HG03558 (cell line): ENCODE measurements around the gene FGGY.
"Not testable (repeated sequence)": the region's sequence is repeated elsewhere in the genome, so short reads cannot be mapped to it uniquely, and the experiment has no call there.

Experiments
- ATAC-seq: cut with Tn5 transposase; IDR thresholded peaks from one replicate; pipeline ENCODE4 v1.9.1; 2021; ENCODE audit warnings: moderate number of reproducible peaks; ENCODE audit not compliant: unreplicated experiment; ENCODE audit errors: extremely low read depth

The FGGY gene

DNA sequence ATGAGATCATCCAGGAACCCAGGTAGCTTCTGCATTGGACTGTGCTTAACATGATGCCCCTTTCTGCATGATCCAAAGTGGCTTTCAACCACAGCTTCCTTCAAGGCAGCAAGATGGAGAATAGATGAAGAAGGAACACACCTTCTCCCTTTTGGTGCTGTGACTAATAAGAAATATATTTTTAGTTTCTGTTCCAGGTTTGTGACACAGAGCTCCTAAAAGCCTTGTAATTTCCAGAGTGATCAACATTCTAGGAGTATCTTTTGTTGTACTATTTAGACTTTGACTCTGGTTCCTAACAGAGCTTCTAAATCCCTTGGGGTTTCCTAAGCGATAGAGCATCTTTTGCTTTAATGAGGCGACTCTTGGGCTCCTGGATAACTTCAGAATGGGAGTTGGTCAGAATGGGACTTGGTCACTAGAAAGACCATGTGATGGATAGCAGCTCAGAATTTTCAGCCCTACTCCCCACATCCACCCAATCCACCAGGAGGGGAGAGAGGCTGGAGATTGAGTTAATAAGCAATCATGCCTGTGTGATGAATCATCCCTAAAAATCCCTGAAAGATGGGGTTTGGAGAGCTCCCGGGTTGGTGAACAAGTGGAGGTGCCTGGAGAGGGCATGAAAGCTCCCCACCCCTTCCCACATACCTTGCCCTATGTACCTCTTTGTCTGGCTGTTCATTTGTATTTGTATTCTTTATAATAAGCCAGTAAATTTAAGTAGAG, 134.8 kb downstream of the FGGY start:
- ATAC-seq = no peak

DNA sequence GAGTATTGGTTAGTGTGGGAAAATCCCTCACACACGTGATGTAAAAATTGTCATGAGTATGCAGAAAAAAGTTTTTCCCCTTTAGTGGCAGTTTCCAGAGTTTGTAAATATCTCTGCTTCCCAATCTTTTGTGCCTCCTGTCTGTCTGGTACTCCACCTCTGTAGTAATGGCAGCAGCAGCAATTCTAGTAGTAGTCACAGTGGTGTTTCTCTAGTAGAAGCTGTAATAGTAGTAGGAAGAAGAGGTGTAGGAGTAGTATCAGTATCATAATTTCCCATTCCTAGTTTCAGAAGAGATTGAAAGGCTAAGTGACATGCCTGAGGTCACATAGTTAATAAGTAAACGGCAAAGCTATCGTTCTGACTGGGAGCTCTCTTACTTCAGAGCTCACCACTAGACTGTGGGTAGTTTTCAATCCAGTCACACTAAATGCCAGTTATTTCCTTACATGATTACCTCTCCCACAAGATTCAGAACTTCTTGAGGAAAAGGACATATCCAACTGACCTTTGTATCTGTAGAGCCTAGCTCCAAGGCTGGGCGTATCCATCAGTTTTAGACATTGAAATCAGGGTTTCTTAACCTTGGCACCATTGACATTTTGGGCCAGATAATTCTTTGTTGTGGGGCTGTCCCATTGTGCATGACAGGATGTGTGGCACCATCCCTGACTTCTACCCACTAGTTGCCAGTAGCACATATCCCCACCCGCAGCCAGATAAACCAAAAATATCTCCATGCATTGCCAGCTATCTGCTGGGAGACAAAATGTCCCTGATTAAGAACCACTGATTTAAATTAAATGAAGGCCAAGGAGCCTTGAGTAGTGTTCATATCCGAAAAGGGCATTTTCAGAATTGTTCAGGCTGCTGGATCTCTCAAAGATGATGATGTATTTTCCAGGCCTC, 135.9 kb downstream of the FGGY start:
- peak; percentile 93 for ATAC-seq

DNA sequence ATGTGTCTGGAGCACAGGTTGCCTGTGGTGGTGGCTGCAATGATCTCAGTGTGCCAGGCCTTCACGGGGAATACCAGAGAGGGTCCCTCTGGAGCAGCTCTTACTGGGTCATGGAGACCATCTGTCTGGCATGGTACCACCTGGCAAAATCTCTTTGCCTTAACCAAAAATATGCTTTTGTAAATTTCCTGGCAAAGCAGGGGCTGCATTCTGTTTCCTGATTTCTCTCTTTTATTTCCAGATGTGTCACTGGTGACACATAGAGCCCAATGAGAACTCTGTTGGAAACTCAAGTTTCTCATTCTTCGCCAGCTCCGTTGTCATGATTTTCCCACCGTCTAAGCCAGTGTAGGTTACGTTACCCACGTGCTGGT, 136.5 kb downstream of the FGGY start:
- no peak for ATAC-seq

DNA sequence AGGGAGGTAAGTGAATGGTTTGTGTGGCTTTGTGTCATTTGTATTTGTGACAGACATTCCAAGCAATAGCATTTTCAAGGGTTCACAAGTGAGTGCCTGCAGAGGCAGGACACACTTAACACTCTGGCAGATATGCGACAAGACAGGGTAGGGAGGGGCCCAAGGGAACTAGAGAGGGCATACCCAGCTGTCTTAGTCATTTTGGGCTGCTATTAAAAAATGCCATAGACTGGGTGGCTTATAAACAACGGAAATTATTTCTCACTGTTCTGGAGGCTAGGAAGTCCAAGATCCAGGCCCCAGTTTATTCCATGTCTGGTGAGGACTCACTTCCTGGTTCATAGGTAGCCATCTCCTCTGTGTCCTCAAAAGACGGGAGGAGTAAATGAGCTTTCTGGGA, 137.4 kb downstream of the FGGY start:
- no peak for ATAC-seq

DNA sequence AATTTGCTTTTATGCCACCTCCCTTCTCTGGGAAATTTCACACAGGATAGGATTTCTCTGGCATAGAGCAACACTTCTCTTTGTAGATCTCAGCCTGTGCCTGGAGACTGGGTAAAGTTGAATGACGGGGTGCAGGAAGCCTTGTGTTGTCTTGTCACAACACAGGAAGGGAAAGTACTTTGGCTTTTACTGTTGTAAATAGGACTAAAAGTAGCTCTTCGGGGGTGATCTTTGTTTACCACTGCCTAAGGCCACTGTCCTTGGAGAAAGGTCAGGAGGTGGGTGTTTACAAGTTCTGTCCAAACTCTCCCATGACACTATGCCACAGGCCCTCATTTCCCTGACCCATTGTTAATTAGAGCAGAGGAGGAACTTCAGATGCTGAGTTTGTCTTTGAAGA, 139.7 kb downstream of the FGGY start:
- no peak for ATAC-seq

DNA sequence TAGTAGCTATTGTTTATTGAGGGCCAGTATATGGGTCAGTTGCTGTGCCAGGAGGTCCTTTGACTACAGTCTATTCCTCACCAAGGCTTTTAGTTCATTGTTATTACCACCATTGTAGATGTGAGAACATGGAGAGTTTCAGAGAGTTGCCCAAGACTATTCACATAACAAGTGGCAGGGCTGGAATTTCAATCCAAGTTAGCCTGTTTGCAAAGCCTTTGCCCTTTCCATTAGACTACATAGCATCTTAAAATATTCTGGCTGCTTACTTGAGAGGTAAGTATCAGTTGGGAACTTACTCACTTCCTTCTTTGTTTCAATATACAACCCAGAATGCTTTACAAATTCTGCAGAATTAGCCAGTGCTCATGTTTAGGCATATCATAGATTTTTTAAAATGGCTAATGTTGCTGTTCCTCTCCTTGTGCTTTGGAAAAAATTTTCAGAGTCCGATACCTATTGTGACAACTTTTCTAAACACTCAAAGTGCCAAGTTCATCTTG, 141.2 kb downstream of the FGGY start:
- no peak for ATAC-seq

DNA sequence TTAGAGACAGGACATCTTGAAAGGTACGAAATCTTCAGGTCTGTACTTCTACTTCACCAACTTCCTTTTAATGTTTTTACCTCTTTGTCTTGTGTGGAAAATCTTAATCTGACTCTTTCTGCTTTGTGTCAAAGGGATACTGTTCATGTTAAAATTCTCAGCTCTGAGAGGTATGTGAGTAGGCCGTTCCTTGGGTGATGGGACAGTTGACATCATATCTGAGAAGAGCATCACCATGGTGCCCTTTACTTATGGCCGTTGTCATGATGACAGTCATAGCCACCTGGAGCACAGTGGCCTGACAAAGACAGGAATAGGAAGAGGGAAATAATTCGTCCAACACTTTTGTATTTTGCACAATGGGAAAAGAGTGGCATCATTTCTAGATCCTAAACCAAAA, 145.6 kb downstream of the FGGY start:
- no peak for ATAC-seq

DNA sequence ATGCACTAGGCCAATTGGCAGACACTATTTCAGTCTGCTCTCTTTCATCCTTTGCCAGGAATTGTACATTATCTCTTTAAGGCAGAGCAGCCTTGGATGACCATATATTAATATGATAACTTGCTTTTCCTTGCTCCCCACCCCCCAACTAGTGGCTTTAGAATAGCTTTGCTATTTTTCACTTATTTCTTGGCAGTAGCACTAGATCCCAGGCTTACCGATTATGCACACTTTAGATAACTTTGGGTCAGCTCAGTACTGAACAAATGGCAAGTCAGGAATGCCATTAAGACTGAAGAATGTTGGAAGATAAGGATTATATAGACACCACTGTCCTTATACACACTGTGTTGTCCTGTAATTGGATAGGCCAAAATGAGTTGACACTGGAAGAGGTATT, 146.4 kb downstream of the FGGY start:
- no peak for ATAC-seq

DNA sequence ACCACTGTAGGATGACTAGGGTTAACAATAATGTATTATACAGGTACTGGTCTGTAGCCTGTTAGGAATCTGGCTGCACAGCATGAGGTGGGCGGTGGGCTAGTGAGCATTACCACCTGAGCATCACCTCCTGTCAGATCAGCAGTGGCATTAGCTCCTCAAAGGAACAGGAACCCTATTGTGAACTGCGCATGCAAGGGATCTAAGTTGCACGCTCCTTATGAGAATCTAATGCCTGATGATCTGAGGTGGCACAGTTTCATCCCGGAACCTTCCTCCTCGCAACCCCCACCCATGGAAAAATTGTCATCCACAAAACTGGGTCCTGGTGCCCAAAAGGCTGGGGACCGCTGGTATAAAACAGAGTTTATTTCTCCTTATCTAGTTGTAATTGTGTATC, 147.6 kb downstream of the FGGY start:
- ATAC-seq = no peak

DNA sequence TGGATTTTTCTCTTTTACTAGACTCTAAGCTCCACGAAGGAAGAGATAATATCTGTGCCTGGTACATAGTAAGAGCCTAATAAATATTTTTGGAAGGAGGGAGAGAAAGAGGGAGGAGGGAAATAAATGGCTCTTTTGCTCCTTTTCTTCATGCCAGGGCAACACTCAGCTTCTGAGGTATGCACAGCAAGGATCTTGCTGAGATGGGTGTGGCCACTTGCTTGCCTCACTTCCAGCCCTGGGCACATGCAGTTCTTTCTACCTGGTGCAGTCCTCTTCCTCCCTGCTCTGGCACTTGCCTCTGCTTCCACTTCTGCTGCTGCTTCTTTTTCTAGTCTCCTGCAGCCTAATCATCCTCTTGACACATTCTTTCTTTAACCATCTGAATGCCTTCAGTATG, 148.1 kb downstream of the FGGY start:
- no peak for ATAC-seq

DNA sequence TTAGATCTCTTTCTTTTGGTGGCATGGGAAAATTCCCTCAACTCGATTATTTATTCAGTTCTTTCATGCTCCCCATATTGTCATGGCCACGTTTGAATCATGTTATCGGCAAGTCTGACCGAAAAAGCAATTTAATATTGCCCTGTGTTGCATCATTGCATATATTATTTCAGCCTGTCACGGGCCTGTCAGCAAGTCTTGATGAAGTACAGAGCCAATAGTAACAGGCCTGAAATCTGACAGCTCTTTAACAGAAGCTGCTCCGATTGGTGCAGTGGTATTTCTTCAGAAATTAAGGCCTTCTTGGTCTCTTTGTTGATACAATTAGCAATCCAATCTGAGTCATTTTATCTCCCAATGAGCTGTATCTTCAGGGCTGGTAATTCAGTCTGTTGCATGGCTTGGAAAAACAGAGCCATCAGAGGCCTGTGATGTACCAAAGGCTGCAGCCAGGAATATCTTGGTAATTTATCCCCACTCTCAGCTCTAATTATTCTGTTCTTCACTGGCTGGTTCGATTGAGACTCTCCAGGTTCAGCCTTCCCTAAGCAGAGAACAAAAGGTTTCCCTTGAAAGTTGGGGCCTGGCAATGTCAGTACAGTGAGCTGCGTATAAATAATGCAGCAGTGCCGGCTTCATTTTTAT, 149.5 kb downstream of the FGGY start:
- ATAC-seq = no peak

DNA sequence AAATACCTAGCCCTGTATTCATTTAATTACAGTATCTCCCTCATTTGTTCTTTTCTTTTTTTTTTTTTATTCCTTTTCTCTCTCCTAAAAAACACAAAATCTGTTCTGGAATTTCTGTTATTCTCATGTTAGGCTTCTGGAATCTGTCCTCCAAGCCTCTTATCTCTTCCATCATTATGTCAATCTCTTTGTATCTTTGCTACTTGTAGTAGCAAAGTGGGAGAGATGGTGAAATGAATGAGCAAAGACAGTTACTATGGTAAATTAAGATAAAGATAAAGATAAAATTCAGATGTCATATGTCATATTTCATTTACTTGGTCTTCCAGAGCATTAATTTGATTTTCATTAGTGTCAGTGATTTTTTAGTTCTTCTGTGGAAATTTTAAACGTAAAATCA, 155.1 kb downstream of the FGGY start:
- no peak for ATAC-seq

DNA sequence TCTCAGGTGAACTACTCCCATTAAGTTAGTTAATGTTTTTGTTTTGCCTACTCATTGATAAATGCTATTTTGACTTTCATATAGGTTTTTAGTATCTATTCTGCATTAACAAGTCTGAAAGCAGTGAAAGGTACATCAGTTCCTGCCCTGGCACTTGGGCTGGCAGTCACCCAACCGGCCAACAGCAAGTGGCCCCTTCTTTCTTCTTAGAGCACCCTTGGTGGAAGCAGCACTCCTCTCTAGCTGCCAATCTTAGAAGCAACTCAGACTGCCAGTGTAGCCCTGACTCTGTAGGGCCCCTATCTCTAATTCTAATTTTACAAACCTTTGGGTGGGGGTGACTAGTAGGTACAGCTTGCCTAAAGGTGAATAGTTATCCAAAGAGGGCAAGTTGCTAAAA, 155.7 kb downstream of the FGGY start:
- no peak for ATAC-seq

DNA sequence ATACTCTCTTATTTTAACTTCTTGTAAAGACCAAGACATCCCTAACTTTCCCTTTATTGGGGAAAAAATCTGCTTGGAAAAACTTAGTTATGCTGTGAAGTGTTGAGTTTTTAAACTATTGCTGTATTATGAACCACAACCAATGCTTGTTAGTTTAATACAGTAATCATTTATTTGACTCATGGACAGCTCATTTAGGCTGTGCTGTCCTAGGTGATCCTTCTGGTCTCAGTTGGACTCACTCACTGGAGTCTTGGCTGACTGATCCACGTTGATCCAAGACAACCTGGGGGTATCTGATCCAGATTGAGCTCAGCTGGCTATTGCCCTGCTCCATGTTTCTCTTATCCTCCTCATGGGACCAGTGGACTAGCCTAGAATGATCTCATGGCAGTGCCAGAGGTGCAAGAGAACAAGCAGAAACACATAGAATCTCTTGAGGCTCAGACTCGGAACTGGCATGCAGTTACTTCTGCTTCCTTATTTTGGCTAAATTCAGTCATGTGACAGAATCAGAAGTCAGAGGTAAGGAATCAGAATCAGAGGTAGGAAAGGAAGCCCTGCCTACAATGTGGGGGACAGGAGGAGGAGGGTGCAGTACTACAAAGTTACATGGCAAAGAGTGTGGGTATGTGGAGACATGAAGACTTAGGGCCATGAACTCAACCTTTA, 156.5 kb downstream of the FGGY start:
- ATAC-seq = no peak

DNA sequence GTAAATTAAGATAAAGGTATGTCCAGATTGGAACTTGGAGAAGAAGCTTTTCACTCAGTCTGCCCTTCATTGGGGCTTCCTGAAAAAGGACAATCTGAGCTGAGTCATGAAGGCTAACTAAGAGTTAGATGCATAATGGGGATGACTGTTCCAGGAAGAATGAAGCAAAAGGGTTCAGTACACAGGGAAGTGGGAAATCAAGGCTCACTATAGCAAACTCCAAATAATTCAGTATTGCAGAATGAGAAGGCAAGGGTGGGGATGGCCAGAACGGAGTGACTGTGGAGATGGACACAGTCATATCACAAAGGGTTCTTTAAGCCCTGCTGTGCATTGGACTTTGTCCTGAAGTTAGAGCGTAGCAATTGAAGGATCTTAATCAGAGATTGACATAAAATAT, 158.3 kb downstream of the FGGY start:
- ATAC-seq = no peak

DNA sequence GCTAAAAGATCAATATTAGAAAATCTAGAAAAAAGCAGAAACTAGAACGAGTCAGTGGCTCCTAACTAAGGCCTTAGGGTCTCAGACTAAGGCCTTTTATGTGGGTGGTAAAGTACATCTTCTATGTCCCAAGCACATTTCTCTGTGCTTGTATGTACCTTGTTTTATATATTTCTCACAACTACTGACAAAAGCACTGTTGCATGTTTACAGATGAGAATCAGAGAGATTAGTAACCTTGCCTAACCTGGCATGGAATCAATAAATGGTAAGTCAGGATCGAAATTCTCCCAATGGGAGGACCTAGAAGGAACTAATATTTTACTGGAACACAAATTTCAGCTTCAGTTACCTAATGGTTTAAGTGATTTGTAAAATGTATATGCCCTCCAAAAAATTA, 160.9 kb downstream of the FGGY start:
- no peak for ATAC-seq

DNA sequence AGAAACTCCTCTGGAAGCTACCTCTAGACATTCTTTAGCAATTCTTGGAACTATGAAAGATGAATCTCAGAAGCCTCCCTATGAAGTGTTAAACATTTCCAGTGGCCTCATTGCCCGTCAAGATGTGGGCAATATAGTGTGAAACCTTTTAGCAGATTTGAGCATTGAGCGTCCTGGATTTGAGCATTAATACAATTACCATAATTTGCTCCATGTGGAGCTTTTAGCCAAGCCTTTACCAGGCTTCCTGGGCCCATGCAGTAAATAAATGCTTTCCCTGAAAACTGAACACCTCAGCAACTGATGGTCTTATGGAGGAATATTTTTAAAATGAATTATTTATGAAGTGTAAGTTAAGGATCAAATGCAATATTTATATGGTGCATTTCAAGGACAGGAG, 162.0 kb downstream of the FGGY start:
- ATAC-seq = no peak

DNA sequence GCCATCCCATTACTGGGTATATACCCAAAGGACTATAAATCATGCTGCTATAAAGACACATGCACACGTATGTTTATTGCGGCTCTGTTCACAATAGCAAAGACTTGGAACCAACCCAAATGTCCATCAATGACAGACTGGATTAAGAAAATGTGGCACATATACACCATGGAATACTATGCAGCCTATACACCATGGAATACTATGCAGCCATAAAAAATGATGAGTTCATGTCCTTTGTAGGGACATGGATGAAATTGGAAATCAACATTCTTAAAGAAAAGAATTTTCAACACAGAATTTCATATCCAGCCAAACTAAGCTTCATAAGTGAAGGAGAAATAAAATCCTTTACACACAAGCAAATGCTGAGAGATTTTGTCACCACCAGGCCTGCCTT, 166.0 kb downstream of the FGGY start:
- not testable (repeated sequence) for ATAC-seq

DNA sequence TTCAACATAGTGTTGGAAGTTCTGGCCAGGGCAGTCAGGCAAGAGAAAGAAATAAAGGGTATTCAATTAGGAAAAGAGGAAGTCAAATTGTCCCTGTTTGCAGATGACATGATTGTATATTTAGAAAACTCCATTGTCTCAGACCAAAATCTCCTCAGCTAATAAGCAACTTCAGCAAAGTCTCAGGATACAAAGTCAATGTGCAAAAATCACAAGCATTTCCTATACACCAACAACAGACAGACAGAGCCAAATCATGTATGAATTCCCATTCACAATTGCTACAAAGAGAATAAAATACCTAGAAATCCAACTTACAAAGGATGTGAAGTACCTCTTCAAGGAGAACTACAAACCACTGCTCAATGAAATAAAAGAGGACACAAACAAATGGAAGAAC, 168.6 kb downstream of the FGGY start:
- not testable (repeated sequence) for ATAC-seq

DNA sequence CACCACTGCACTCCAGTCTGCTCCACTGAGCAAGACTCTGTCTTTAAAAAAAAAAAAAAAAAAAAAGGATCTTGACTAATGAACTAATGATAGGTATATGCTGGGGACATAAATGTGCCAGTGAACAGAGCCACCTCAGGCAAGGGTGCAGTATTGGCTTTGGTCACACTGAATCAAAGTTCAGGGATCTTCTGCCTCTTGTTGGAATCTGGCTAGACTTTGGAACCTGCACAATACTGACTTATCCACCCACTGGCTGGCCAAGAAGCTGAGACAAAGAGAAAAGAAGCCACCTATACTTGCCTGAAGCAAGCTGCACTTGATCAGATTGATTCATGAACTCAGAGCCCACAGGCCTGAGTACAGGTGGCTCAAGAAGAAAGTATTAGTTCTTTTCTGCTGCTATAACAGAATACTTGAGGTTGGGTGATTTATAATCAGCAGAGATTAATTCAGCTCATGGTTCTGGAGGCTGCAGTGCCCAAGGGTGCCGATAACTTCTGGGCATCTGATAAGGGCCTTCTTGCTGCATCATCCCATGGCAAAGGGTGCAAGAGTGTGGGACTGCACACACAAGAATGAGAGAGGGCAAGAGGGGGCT, 172.0 kb downstream of the FGGY start:
- no peak for ATAC-seq
